A673 (cell line): Measurements from ENCODE around the gene FDCSP.

Source experiments
- EZH2 ChIP-seq: fragments of 200-600 bp; sonication (generic); IDR thresholded peaks from 2 replicates; pipeline ENCODE4 v1.6.1; 2017; ENCODE audit warnings: borderline replicate concordance, low read depth, mild to moderate bottlenecking, mixed read lengths, antibody characterized with exemption, low read length; ENCODE audit not compliant: poor library complexity, severe bottlenecking
- TF ChIP-seq, protein P1 (sequence below): fragments of 300-800, 200-600 bp; sonication (generic); conservative IDR thresholded peaks from 2 replicates; pipeline ENCODE4 v1.5.1; 2017; ENCODE audit warnings: low read depth, mild to moderate bottlenecking, antibody characterized with exemption, low read length, moderate library complexity, mixed read lengths

DNA sequence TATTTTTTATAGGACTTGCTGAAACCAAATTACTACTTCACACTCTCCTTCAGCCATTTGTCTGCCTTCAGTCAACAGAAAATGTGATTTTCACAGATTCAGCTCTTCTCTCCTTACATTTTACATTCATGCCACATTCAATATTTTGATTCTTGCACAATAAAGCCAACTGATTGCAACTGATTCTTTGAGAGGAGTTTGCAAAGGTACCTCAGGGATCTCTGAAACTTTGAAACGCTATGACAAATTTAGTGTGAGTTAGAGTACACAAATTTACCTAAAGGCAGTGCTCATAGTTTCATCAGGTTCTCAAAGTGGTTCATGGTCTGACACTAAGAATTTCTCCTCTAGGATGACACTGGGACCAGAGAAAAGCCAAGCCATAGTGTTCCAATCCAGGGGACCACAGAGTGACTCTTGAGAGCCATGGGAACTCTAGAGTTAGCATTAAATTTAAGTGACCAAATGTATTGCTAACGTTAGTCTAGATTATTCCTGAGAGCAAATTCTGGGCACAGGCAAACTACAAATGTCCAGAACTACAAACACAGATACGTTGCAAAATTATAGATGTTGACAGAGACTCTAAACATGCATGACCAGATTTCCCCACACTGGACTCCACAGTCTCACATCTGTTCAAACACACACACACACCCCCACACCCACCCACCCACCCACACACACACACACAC, 25.5 kb downstream of the FDCSP start:
- TF ChIP-seq, protein P1, sequence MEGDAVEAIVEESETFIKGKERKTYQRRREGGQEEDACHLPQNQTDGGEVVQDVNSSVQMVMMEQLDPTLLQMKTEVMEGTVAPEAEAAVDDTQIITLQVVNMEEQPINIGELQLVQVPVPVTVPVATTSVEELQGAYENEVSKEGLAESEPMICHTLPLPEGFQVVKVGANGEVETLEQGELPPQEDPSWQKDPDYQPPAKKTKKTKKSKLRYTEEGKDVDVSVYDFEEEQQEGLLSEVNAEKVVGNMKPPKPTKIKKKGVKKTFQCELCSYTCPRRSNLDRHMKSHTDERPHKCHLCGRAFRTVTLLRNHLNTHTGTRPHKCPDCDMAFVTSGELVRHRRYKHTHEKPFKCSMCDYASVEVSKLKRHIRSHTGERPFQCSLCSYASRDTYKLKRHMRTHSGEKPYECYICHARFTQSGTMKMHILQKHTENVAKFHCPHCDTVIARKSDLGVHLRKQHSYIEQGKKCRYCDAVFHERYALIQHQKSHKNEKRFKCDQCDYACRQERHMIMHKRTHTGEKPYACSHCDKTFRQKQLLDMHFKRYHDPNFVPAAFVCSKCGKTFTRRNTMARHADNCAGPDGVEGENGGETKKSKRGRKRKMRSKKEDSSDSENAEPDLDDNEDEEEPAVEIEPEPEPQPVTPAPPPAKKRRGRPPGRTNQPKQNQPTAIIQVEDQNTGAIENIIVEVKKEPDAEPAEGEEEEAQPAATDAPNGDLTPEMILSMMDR = no peak
- TF ChIP-seq EZH2 = no peak
